Suppressor macrophage treated with lipopolysaccharide for 1 hour (primary cell): ENCODE data around the gene SHISA9.

Experiments used
- DNase-seq, 3 donors: peaks; one replicate each; pipeline ENCODE4 v3.0.0-alpha.2; 2020 to 2022

Gene SHISA9

DNA sequence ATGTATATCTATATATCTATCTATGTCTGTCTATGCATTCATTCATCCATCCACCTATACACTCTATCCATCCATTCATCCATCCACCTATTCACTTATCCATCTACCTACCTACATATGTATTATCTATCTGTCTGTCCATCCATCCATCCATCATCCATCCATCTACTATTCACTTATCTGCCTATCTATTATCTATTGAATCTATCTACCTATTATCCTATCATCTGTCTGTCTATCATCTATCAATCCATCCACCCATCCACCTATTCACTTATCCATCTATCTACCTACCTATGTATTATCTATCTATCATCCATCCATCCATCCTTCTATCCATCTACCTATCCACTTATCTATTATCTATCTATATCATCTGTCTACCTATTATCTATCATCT lies 302.3 kb downstream of the SHISA9 start:
- DNase-seq = no peak

DNA sequence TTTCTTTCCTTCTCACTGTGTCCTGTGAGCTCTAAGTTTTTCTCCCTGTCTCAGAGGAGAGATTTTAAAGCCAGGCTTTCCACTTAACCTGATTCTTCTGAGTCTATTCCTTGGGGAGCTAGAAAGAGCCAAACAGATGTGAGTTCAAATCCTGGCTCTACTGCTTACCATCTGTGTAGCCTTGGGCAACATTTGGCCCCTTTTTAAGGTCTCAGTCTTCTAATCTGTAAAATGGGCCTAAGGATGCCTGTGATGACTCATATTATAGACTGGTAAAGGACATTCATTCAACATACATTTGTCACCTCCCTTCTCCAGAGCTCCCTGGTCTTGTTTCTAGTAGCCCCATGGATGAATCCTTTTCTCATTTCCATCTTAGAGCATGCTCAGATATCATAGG lies 304.0 kb downstream of the SHISA9 start:
- no peak for DNase-seq

DNA sequence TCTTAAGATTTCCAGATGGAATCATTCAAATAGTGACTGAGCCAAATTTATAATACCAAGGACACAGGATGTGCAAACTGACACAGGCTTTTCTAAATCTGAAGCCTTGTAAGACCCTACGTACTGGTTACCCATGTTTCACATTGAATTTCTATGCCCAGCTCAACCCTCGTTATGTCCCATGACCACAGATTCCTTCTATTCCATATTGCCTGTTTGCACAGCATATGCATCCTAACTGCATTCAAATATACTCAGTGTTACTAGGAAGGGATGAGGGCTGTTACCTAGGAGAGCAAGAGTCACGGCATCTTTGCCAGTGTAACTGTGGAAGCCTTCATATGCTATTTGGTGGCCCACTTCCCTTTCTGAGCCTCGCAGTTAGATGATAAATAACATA lies 305.2 kb downstream of the SHISA9 start:
- no peak for DNase-seq

DNA sequence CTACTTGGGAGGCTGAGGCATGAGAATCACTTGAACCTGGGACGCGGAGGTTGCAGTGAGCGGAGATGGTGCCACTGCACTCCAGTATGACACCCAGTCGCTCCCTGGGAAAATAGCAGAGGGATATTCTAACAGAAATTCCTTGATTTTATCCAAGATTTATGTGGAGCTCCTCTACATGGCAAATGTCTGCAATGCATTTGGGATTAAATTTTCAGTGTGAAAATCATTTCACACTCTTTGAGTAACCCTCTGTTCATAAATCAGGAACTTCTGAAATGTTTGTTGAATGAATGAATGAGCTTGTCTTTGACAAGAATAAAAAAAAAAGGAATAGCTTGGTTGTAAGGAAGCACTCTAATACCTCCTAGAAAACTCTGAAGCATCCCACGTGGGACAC lies 305.8 kb downstream of the SHISA9 start:
- no peak for DNase-seq

DNA sequence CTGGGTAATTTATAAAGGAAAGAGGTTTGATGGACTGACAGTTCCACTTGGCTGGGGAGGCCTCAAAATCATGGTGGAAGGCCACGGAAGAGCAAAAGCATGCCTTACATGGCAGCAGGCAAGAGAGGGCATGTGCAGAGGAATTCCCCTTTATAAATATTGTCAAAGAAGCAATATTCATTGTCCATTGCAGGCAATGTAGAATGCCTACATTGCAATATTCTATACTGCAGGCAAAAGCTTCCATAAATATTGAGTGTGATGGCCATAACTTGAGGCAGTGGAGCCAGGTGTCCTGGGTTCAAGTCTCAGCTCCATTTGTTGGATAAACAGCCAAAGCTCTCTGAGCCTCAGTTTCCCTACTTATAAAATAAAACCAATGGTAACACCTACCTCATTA lies 322.3 kb downstream of the SHISA9 start:
- DNase-seq = no peak

DNA sequence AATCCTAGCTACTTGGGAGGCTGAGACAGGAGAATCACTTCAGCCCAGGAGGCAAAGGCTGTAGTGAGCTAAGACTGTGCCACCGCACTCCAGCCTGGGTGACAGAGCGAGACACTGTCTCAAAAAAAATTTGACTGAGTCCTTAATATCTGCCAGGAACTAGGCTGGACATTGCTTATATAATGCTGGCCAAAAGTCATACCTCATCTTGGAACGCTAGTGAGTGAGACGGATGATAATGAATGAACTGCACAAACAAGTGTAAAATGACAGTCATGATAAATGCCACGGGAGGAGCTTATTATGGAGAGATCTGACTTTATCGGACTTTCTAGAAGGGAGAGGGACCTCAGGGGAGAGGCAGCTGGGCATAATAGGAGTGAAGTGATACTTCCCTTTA lies 327.6 kb downstream of the SHISA9 start:
- DNase-seq = no peak

DNA sequence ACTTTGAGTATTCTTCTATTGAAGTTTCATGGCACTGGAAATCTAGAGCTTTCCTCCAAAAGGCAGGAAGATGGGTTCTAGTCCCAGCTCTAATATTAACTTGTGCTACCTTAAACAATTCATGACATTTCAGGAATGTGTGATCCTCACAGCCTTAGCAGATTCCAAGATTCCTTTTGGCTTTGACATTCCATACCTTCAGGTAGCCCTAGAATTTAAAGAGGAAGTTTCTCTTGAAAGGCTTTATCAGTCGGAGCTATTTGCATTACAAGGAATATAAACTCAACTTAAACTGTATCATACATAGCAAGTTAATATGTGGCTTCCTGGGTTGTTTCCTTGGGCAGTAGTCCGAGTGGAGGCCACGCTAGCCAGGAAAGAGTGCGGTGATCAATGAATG lies 330.0 kb downstream of the SHISA9 start:
- no peak for DNase-seq

DNA sequence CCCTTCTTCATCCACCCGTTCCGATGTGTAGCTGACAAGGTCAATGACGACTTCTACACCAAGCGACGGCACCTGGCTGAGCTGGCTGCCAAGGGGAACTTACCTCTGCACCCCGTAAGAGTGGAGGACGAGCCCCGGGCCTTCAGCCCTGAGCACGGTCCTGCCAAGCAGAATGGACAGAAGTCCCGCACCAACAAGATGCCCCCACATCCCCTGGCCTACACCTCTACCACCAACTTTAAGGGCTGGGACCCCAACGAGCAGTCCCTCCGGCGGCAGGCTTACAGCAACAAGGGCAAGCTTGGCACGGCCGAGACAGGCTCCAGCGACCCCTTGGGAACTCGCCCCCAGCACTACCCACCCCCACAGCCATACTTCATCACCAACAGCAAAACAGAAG lies 333.6 kb downstream of the SHISA9 start:
- DNase-seq = no peak

DNA sequence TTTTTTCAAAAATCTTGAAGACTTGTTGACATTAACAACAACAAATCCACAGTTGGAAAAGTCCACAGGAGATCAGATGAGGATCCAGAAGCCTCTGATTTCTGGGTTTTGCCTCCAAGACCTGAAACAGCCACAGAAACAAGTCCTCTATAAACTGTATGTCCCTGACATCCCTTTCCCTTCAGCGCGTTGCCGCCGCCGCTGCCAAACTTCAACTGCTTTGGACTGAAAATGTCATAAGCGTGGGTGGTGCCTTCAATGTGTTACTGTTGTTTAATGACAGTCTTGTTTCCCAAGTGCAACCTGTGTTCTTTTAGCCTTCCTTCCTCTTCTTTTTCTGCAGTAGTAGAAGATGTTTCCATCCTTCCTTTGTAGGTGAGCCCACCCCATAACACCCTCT lies 334.9 kb downstream of the SHISA9 start:
- DNase-seq = no peak

DNA sequence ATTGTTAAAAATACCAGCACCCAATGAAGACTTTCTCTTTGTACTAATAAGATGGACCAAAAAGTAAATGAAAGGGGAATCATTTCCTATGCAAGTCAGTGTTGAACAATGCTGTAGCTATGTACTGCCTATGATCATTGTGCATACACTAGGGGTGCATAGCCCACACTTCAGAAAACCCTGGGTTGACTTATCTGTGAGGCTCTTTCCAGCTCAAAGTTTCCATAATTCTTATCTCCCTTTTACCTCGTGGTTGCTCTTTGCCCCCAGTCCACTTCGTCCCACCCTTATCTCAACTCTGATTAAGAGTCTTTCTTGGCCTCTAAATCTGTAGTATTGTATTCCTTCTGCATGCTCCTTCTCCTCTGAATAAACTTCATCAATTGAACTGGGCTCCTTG lies 336.8 kb downstream of the SHISA9 start:
- no peak for DNase-seq

DNA sequence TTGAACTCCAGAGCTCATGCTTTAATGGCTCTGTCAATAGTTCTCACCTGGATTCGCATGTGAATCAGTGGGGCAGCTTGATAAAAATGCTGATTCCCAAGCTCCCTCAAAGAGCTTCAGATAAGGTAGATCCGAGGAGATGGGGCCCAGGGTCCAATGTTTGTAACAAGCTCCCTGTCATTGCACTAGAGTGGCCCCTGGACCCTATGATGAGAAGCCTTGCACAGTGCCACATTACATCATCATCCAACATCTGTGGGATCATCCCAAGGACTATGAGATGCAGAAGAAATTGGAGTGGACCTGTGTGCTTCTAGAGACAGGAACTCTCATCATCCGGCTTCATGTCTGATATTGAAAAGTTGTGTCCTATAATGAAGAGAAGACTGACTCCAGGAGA lies 340.8 kb downstream of the SHISA9 start:
- DNase-seq = no peak

DNA sequence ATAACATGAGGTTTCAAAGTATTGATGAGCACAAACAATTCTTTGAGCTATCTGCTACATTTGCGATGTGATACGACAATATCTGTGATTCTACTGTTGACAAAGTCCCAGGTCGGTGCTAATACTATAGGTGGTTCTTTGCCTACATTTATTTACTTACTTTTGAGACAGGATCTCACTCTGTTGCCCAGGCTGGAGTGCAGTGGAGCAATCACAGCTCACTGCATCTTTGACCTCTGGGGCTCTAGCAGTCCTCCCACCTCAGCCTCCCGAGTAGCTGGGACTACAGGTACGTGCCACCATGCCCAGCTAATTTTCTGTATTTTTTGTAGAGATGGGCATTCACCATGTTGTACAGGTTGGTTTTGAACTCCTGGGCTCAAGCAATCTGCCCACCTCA lies 343.4 kb downstream of the SHISA9 start:
- DNase-seq = no peak

DNA sequence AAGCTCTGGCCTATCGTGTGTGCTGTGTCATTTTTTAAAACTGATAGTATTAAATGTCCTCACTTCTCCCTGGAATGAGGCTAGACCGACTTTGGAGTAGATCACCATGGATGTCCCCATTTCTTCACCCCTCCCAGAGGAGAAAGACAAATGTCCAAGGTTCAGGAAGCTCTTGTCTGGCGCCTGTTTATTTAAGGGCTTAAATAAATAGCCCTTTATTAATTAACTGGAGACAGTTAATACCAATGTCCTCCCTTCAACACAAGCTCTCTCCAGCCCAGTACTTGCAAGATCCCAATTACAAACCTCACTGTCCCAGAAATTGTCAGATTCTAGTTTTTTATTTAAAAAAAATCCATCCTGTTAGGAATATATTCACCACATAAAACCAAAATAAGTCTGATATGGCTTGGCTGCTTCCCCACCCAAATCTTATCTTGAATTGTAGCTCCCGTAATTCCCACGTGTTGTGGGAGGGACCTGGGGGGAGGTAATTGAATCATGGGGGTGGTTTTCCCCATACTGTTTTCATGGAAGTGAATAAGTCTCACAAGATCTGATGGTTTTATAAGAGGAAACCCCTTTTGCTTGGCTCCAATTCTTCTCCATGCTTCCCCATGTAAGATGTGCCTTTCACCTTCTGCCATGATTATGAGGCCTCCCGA lies 344.4 kb downstream of the SHISA9 start:
- DNase-seq = no peak

DNA sequence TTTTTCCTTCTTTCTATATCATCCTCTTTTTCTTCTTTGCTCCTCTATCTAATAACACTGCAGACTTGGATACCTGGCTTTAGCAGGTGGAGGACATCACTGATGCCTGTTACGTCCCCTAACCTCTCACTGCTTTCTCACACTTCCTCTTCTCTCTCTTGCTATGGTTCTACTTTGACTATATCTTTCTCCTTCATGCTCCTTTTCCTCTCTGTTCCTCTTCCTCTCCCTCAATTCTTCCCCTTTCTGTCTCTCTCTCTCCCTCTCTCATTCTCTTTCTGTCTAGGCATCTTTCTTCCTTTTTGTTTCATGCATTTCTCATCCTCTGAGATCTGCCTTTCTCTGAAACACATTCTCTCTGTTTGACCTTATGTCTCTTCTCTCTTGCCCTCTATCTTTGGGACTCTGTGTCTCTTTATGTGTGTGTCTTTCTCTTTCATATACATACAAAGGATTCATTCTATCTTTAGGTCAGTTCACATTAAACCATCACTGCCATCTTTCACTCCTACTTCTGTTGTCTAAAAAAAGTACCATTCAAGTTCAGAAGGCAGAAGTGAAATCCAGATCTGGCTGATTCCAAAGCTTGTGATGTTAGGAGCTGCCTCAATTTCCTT lies 353.7 kb downstream of the SHISA9 start:
- DNase-seq = no peak

DNA sequence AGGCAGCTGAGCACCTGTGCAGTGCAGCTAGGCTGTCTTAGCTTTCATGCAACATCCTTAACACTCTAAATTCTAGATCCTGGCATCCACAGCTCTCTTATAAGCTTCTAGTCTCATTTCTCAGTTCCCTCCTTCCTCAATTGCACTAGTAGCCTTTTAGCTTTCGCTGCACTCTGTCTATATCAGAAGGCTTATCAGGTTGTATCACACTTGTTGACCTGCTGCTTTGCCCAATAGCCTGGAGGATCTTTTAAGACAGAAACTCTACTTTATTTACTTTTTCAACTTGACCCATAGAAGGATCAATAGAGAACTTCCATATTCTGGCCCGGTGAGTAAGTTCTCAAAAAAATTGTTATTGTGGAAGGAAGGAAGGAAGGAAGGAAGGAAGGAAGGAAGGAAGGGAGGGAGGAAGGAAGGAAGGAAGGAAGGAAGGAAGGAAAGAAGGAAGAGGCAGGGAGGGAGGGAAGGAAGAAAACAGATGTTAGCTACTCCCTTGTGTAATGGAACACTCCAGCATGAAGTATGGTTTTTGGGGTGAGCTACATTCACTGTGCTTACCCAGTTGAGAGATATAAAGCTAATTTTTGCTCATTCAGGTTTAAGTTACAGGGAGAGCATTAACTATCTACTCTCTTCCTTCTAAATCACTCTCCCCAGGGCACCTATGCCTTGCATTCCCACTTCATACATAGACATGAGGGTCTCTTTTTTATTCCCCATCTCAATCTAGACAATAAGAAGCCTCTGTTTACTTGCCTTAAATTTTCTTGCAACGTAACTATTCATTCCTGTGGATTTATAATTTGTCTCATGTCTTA lies 361.1 kb downstream of the SHISA9 start:
- DNase-seq = no peak

DNA sequence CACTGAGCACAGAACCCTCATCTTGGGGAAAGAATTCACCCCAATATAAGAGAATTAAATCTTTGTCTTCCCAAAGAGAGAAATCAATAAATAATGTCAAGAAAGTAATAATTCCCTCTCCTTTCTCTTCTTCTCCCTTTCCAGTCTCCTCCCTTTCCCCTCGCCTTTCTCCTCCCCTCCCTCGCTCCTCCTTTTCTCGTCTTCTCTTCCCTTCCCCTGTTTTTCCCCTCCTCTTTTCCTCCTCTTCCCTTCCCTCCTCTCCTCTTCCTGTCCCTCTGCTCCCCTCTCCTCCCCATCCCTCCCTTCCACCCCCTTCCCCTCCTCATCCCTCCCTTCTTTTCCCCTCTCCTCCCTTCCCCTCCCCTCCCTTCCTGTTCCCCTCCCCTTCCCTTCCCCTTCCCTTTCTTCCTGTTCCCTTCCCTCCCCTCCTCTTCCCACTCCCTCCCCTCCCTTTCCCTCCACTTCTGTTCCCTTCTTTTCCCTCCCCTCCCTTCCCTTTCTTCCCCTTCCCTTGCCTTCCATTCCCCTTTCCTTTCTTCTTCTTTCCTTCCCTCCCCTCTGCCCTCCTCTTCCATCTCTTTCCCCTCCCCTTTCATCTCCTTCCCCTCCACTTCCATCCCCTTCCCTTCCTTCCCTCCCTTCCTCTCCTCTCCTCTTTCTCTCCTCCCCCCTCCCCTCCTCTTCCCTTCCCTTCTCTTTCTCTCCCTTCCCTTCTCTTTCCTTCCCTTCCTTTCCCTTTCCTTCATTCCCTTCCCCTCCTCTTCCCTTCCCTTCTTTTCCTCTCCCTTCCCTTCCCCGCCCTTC lies 363.6 kb downstream of the SHISA9 start:
- DNase-seq = no peak

DNA sequence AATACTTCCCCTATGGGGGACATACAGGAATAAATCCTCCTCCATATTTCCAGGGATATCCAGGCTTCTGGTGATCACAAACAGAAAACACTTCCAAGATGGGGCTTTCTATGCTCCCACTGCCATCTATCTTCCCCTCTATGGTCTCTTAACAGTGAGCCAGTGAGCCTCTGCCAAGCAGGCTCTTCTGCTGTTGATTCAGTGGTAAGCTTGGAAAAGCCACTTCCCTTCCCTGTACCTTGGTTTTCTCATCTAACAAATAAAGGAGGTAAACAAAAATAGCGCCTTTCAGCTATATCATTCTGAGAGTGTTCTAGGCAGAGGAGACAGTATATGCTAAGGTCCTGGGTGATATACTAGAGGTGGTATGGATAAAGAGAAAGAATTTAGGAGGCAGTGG lies 368.0 kb downstream of the SHISA9 start:
- DNase-seq = no peak

DNA sequence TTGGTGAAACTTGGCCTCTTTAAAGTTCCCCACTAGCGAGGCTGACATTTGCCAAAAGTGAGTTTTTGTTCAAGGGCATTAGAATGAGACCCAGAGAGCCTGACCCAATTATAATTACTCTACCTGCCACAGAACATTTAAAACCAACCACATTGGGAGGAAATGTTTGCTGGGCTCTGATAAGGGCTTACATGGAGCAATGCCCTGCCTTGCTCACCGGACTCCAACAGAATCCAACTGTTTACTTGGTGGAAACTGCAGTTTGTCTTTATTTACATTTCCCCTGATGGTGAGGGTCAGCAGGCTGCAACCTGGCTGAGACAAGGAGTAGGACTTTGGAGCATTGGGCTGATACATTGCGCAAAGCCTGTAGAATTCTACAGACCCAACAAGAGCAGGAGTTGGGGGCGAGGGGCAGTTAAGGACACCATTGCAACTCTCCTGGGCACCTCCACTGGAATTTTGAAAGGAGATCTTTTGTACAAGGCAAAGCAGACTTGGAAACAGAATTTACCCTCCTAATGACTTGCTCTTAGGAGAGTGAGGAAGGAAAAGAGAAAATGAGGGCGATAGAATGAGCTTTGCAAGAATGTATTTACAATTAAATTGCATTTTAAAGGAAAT lies 368.6 kb downstream of the SHISA9 start:
- no peak for DNase-seq

DNA sequence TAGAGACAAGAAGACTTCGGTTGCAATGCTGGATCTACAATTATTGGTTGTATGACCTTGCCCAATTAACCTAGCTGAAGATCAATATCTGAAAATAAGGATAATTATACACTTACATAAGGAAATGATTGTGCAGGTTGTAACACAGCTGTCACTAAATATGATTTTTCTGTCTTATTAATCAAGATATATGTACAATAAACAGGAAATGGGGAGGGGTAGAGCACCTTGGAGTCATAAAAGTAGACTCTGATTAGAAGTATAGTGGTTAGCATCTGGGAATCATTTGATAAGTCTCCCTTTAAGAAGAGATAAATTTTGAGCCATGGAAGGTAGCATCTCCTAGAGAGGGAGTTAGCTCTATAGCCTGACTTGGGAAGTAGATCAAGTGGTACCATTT lies 369.2 kb downstream of the SHISA9 start:
- DNase-seq = no peak

DNA sequence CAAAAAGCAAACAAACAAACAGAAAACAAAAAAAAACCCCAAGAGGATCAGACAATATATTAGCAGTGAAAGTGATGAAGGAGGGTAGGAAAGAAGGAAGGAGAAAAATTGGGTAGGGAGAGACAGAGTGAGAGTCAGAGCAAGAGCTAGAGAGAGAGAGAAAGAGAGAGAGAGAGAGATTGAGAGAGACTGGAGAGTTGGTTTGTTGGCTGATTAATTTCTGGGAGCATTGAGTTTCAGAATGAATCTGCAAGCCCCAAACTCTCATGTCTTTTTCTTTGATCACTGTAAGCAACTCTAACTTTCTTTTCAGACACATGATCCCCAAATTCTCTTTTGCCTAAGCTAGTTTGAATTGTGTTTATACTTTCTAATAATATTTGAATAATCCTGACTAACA lies 388.1 kb downstream of the SHISA9 start:
- no peak for DNase-seq
